AG10803 (cell line): Measurements from ENCODE around the gene UGT1A7.

ENCODE experiments used
- DNase-seq: peaks from one replicate; pipeline ENCODE4 v3.0.0; 2010; ENCODE audit warnings: low read depth
- H3K4me3 ChIP-seq: 2 replicates; pipeline ENCODE4 v1.5.1; 2011; ENCODE audit warnings: mild to moderate bottlenecking, low read length, control low read depth
- CTCF ChIP-seq: conservative IDR thresholded peaks from 2 replicates; pipeline ENCODE4 v1.5.1; 2011; ENCODE audit warnings: mild to moderate bottlenecking, low read length, control low read depth, inconsistent platforms

Gene UGT1A7

DNA sequence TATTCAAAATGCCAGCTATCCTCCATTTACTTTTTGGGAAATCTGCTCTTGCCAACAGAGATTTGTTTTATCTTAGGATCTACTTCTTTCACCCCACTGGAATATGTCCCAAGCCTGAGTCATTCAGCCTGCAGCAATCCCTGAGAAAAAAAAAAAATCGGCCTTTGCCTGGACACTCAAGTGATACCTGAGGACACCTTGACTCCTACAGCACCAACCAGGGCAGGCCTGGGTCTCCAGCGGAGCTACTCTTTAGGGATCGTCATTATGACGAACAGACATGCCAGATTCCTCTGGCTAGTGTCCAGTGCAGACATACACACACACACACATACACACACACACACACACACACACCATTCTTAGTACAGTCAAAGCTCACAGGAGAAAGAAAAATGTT, 8.7 kb downstream of the UGT1A7 start:
- no peak overlapping the region for H3K4me3 ChIP-seq
- DNase-seq: no peak
- no peak for TF ChIP-seq CTCF

GRCh38 chr2:233691443-233692433, 10.0 kb downstream of the UGT1A7 start:
- no peak for TF ChIP-seq CTCF
- H3K4me3 ChIP-seq: no peak overlapping the region
- no peak for DNase-seq

DNA sequence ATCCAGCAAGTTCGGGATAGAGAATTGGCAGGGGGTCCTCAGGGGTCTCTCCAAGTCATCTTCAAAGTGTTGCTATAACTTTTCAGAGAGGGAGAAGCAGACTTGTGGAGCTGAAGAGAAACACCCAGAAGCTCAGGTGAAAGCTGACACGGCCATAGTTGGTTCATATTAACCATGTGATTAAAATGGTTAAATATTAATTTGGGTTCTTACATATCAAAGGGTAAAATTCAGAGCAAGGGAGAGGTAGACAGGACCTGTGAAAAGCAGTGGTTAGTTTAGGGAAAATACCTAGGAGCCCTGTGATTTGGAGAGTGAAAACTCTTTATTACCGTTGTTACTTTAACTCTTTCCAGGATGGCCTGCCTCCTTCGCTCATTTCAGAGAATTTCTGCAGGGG, 10.9 kb downstream of the UGT1A7 start, which contains the start of gene UGT1A6:
TSS of gene UGT1A6 (plus strand) at position 243 of the 400 bp plus-strand sequence. CDS start at position 358, 115 bp downstream.
- no peak for DNase-seq
- no peak for TF ChIP-seq CTCF
- no peak within 1 kb of the TSS for H3K4me3 ChIP-seq

- no peak for DNase-seq
- TF ChIP-seq CTCF: no peak
- H3K4me3 ChIP-seq: no peak overlapping the region
Observed at GRCh38 chr2:233693963-233694362, 12.3 kb downstream of the UGT1A7 start.

GRCh38 chr2:233698740-233699139, 17.0 kb downstream of the UGT1A7 start:
- DNase-seq: no peak
- no peak for TF ChIP-seq CTCF
- no peak overlapping the region for H3K4me3 ChIP-seq

DNA sequence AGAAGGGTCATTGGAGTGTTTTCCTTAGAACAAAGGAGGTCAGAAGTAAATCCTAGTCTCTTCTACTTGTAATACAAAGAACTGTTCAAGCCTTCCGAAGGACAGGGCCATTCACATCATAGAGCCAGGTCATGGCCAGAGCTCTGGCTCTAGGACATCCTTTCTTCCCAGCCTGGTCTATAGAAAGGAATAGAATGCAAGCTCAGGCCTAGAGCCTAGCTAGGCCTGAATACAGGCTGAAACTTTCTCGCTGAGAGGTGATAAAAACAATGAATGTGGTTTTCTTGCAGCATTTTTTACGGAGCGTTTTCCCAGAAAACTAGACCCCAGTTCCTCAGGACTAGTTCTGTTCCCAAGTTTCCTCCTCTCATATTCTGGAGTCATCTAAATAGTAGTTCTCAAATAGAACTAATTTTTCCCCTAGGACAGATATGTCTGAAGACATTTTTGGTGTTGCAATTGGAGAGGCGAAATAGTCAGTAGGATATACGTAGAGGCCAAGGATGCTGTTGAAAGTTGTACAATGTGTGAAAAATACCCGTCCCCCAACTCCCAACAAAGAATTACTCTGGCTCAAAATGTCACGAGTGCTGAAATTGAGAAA, 17.8 kb downstream of the UGT1A7 start:
- DNase-seq: no peak
- no peak overlapping the region for H3K4me3 ChIP-seq
- TF ChIP-seq CTCF: no peak
